ENCODE results near the gene UBXN4.

UBXN4 gene

GRCh38 chr2:135796606-135797005 is 55.0 kb downstream of the UBXN4 start:
- TF ChIP-seq CTCF (IDR thresholded peaks at IDR 0.05) (no peak), ZFX (IDR thresholded peaks at IDR 0.05; ENCODE audit: borderline replicate concordance) (no peak)
- H3K27ac ChIP-seq, result no peak overlapping the region

- TF ChIP-seq ZFX (IDR thresholded peaks at IDR 0.05; ENCODE audit: borderline replicate concordance), result no peak
- TF ChIP-seq CTCF (IDR thresholded peaks at IDR 0.05), result peak; percentile 79
- H3K27ac ChIP-seq, result no peak overlapping the region
Measured at GRCh38 chr2:135797497-135798274, 56.0 kb downstream of the UBXN4 start.

GRCh38 chr2:135798275-135798705 is 56.6 kb downstream of the UBXN4 start:
- H3K27ac ChIP-seq, result no peak overlapping the region

GRCh38 chr2:135798762-135799161 is 57.1 kb downstream of the UBXN4 start:
- no peak overlapping the region for H3K27ac ChIP-seq
- no peak for TF ChIP-seq CTCF (IDR thresholded peaks at IDR 0.05)
- no peak for TF ChIP-seq ZFX (IDR thresholded peaks at IDR 0.05; ENCODE audit: borderline replicate concordance)

More at GRCh38 chr2:135798275-135798705, 56.6 kb downstream of the UBXN4 start:
- TF ChIP-seq ZFX (IDR thresholded peaks at IDR 0.05; ENCODE audit: borderline replicate concordance) (no peak), CTCF (IDR thresholded peaks at IDR 0.05) (no peak)

GRCh38 chr2:135799738-135800137 is 58.1 kb downstream of the UBXN4 start:
- no peak overlapping the region for H3K27ac ChIP-seq
- TF ChIP-seq CTCF (IDR thresholded peaks at IDR 0.05), result no peak
- TF ChIP-seq ZFX (IDR thresholded peaks at IDR 0.05; ENCODE audit: borderline replicate concordance), result no peak

GRCh38 chr2:135800513-135801460 is 59.1 kb downstream of the UBXN4 start:
- H3K27ac ChIP-seq, result no peak overlapping the region
- TF ChIP-seq ZFX (IDR thresholded peaks at IDR 0.05; ENCODE audit: borderline replicate concordance) (no peak), CTCF (IDR thresholded peaks at IDR 0.05) (no peak; the same call in 1 of the 2 replicates)

Measured in 22Rv1 (cell line).